Vagina (tissue), 2 donors: ENCODE results near the gene KCP.

Experiments used
- CTCF ChIP-seq, 3 experiments: fragments of 450-650 bp in 2 of 3; fragments of 200-600 bp in 1 of 3; sonication (generic) in 1 of 3; IDR thresholded peaks; one replicate each; pipeline ENCODE4 v1.5.1; 2017 to 2019; ENCODE audit warnings: antibody characterized with exemption in 3 of 3, mild to moderate bottlenecking in 2 of 3, moderate library complexity in 2 of 3
- POLR2AphosphoS5 ChIP-seq, 2 donors: sonication (generic); formaldehyde crosslinking; IDR thresholded peaks; one replicate each; pipeline ENCODE4 v1.9.0; 2017; ENCODE audit warnings: antibody characterized with exemption in 2 of 2, mild to moderate bottlenecking in 2 of 2, low read depth in 1 of 2; ENCODE audit not compliant: insufficient read depth in 1 of 2

DNA sequence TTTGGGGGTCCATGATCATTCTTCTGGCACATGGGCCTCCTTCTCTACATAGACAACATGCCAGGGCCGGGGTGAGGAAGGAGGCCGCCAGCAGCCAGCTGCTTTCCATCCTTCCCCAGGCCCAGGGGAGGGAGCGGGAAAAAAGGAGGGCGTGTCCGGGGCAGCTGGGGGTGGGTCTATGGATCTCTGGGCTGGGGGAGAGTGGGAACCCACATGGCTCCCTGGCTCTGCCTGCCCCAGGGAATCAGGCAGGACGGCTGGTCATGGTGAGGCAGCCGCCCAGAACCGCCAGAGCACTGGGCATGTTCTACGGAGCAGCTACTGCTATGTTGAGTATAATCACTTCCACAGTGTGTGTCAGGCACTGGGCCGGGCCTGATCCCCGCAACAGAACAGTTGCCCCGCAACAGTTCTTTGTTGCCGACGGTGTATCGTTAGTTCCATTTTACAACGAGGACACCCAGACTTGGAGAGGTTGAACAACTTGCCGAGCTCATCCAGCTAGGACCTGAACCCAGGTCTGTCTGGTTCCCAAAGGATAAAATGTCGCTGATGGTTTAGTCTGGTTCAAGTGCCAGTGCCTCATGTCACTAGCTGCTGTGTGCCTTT is 20.8 kb upstream of the KCP start:
- TF ChIP-seq CTCF (IDR thresholded peaks at IDR 0.05) (no peak), POLR2AphosphoS5 (IDR thresholded peaks at IDR 0.05; ENCODE audit: insufficient read depth in 1 of 2, low read depth in 1 of 2) (no peak)
